PC-9 (cell line): ENCODE results near the gene ESPL1. TPM values are rescaled to one million over a fixed set of nuclear protein-coding genes. Genes with fewer than 3 reads are reported as not detected.

Source experiments
- BruUV-seq: library from RNA; stranded (reverse); fragments of 400-500 nt; replicated peaks from 2 replicates; lab custom pipeline; 2021; lab: Mats Ljungman, UMichigan
- CTCF ChIA-PET: fragments of 300-600 bp; sonication (Branson Sonifier 250); formaldehyde crosslinking; loops from one replicate; lab custom pipeline; 2022; ENCODE audit warnings: antibody characterized with exemption; lab: Charles Lee
- POLR2A ChIA-PET: fragments of 300-600 bp; sonication (Branson Sonifier 250); formaldehyde crosslinking; loops from one replicate; lab custom pipeline; 2022; ENCODE audit warnings: antibody characterized with exemption; ENCODE audit not compliant: unreplicated experiment; lab: Charles Lee
- DNase-seq, 2 experiments: peaks; one replicate each; pipeline versions ENCODE4 v3.0.0 to v3.0.0-alpha.2; 2015 to 2022; ENCODE audit warnings: mixed read lengths in 1 of 2
- H2AFZ ChIP-seq: fragments of 200-600 bp; sonication (generic); 2 replicates; pipeline ENCODE4 v1.8.1; 2017; ENCODE audit warnings: antibody characterized with exemption
- H3F3A ChIP-seq: fragments of 200-600 bp; sonication (generic); 2 replicates; pipeline ENCODE4 v1.8.1; 2017; ENCODE audit warnings: antibody characterized with exemption, mild to moderate bottlenecking, low read depth; ENCODE audit not compliant: insufficient read depth
- H3K27ac ChIP-seq: fragments of 200-600 bp; sonication (generic); 2 replicates; pipeline ENCODE4 v1.6.1; 2016; ENCODE audit warnings: mixed run types
- H3K27me3 ChIP-seq: fragments of 200-600 bp; sonication (generic); 2 replicates; pipeline ENCODE4 v1.6.1; 2016; ENCODE audit warnings: low read depth, mixed run types; ENCODE audit not compliant: insufficient read depth
- H3K36me3 ChIP-seq: fragments of 200-600 bp; sonication (generic); 2 replicates; pipeline ENCODE4 v1.6.1; 2016; ENCODE audit warnings: low read depth, mixed run types
- H3K4me1 ChIP-seq: fragments of 200-600 bp; sonication (generic); replicated peaks from 2 replicates; pipeline ENCODE4 v1.6.1; 2016; ENCODE audit warnings: mixed run types; ENCODE audit not compliant: insufficient read depth
- H3K4me2 ChIP-seq: fragments of 200-600 bp; sonication (generic); 2 replicates; pipeline ENCODE4 v1.6.1; 2017; ENCODE audit warnings: mixed run types
- H3K4me3 ChIP-seq: fragments of 200-600 bp; sonication (generic); 2 replicates; pipeline ENCODE4 v1.6.1; 2016; ENCODE audit warnings: mixed run types
- H3K79me2 ChIP-seq: fragments of 200-600 bp; sonication (generic); 2 replicates; pipeline ENCODE4 v1.6.1; 2017; ENCODE audit warnings: low read depth, mixed run types
- H3K9me2 ChIP-seq: fragments of 200-600 bp; sonication (generic); 2 replicates; pipeline ENCODE4 v1.8.1; 2017; ENCODE audit warnings: mild to moderate bottlenecking; ENCODE audit not compliant: insufficient read depth
- H3K9me3 ChIP-seq: fragments of 200-600 bp; sonication (generic); 2 replicates; pipeline ENCODE4 v1.8.1; 2016; ENCODE audit warnings: low read depth; ENCODE audit not compliant: insufficient read depth
- H4K20me1 ChIP-seq: fragments of 200-600 bp; sonication (generic); 2 replicates; pipeline ENCODE4 v1.8.1; 2017; ENCODE audit not compliant: insufficient read depth
- CTCF ChIP-seq: fragments of 200-600 bp; sonication (generic); conservative IDR thresholded peaks from 2 replicates; pipeline ENCODE4 v1.6.1; 2017; ENCODE audit warnings: mixed run types, antibody characterized with exemption, mild to moderate bottlenecking, moderate library complexity
- EZH2 ChIP-seq: fragments of 200-600 bp; sonication (generic); IDR thresholded peaks from 2 replicates; pipeline ENCODE4 v1.8.0; 2017; ENCODE audit warnings: antibody characterized with exemption, low read depth
- intact Hi-C: fragments of 100-400 bp; cut with micrococcal nuclease; formaldehyde crosslinking; loops from one replicate; pipeline ENCODE4 v1.10.0; 2022; ENCODE audit not compliant: unreplicated experiment
- total RNA-seq: library from RNA; stranded (reverse); gene quantifications from 2 replicates; pipeline ENCODE4 v1.2.3, GENCODE V29; 2021

ESPL1 gene
- total RNA-seq, 1 experiment from 2014 or later: 42.0 TPM

GRCh38 chr12:53333845-53334244 is 65.7 kb downstream of the ESPL1 start:
- BruUV-seq: no TSS peak
- no peak for DNase-seq
- H3K4me1 ChIP-seq: no peaks in the 10 kb centered on the region
- TF ChIP-seq CTCF (no peak), EZH2 (no peak)
- no peaks in the 10 kb centered on the region for H3K9me2 ChIP-seq
- intact Hi-C loops: no loop called here
- no peak overlapping the region for H3K4me2 ChIP-seq
- no peaks in the 10 kb centered on the region for H3F3A ChIP-seq
- no peak overlapping the region for H3K4me3 ChIP-seq
- no peaks in the 10 kb centered on the region for H4K20me1 ChIP-seq
- no peaks in the 10 kb centered on the region for H3K9me3 ChIP-seq
- no peaks in the 10 kb centered on the region for H3K36me3 ChIP-seq
- no peaks in the 10 kb centered on the region for H3K79me2 ChIP-seq
- no peak overlapping the region for H2AFZ ChIP-seq
- ChIA-PET CTCF (interaction anchor here (0.7 kb wide), 1 partner anchor 78 kb away, joined by 7 read pairs; no protein-coding TSS in a partner anchor), POLR2A (no interaction called here)
- no peak overlapping the region for H3K27ac ChIP-seq
- H3K27me3 ChIP-seq: peaks cover 40% of the 10 kb centered on the region

GRCh38 chr12:53334822-53335221 is 66.7 kb downstream of the ESPL1 start:
- Histone ChIP-seq H3K9me2 (no peaks in the 10 kb centered on the region), H2AFZ (no peak overlapping the region), H3K4me1 (no peaks in the 10 kb centered on the region), H3F3A (no peaks in the 10 kb centered on the region), H3K4me2 (no peak overlapping the region), H3K79me2 (no peaks in the 10 kb centered on the region), H3K27ac (no peak overlapping the region), H4K20me1 (no peaks in the 10 kb centered on the region), H3K9me3 (no peaks in the 10 kb centered on the region), H3K36me3 (no peaks in the 10 kb centered on the region), H3K4me3 (no peak overlapping the region), H3K27me3 (peaks cover 43% of the 10 kb centered on the region)
- POLR2A ChIA-PET: no interaction called here
- BruUV-seq: no TSS peak
- intact Hi-C loops: no loop called here
- CTCF ChIA-PET: no interaction called here
- no peak for DNase-seq
- TF ChIP-seq EZH2: no peak
- no peak for TF ChIP-seq CTCF

- DNase-seq: no peak
- no peaks in the 10 kb centered on the region for H3K9me3 ChIP-seq
- TF ChIP-seq CTCF (no peak), EZH2 (no peak)
- no peak within 1 kb of the TSS for H3K4me3 ChIP-seq
- CTCF ChIA-PET: interaction anchor here (0.6 kb wide), 1 partner anchor 9 kb away, joined by 3 read pairs; no protein-coding TSS in a partner anchor
- peaks cover 55% of the 10 kb centered on the region for H3K27me3 ChIP-seq
- intact Hi-C loops: no loop called here
- H3K4me2 ChIP-seq: no peak within 1 kb of the TSS
- H2AFZ ChIP-seq: no peak within 1 kb of the TSS
- no peaks in the 10 kb centered on the region for H3K79me2 ChIP-seq
- H3K36me3 ChIP-seq: no peaks in the 10 kb centered on the region
- POLR2A ChIA-PET: no interaction called here
- no peaks in the 10 kb centered on the region for H4K20me1 ChIP-seq
- H3F3A ChIP-seq: no peaks in the 10 kb centered on the region
- BruUV-seq: no TSS peak
- no peaks in the 10 kb centered on the region for H3K9me2 ChIP-seq
- H3K4me1 ChIP-seq: no peaks in the 10 kb centered on the region
- H3K27ac ChIP-seq: no peak within 1 kb of the TSS
Measured at GRCh38 chr12:53336181-53336681, 68.1 kb downstream of the ESPL1 start, which contains the start of gene SP7. Gene SP7 (minus strand): TSS chr12:53336354. CDS start chr12:53335646, 708 bp downstream.
